GM19043 (cell line): Measurements from ENCODE around the gene SCUBE2.
A peak's percentile ranks its signal among the peaks of the same experiment; 100 is the strongest.

Experiments used
- ATAC-seq: cut with Tn5 transposase; IDR thresholded peaks from one replicate; pipeline ENCODE4 v1.9.1; 2021; ENCODE audit warnings: low read depth; ENCODE audit not compliant: unreplicated experiment

The SCUBE2 gene

DNA sequence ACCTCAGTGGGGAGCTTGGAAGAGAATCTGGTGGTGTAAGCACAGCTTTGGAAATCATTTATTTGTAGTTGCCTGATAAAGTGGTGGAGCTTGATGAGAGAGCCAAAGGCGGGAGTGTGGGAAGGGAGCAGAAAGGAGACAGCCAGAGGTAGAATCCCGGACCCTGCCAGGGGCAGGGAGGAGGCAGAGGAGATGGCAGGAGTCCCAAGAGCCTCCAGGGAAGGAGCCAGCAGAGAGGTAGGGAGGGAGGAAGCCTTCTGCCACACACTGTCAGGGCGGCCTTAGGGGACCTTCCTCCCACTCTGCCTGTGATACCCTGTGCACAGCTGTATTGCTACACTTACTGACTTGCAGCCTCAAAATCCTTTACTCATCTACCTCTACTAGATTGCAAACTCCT, 15.4 kb downstream of the SCUBE2 start:
- ATAC-seq: no peak

- ATAC-seq: no peak
Observed at GRCh38 chr11:9075556-9075955, 15.8 kb downstream of the SCUBE2 start.

DNA sequence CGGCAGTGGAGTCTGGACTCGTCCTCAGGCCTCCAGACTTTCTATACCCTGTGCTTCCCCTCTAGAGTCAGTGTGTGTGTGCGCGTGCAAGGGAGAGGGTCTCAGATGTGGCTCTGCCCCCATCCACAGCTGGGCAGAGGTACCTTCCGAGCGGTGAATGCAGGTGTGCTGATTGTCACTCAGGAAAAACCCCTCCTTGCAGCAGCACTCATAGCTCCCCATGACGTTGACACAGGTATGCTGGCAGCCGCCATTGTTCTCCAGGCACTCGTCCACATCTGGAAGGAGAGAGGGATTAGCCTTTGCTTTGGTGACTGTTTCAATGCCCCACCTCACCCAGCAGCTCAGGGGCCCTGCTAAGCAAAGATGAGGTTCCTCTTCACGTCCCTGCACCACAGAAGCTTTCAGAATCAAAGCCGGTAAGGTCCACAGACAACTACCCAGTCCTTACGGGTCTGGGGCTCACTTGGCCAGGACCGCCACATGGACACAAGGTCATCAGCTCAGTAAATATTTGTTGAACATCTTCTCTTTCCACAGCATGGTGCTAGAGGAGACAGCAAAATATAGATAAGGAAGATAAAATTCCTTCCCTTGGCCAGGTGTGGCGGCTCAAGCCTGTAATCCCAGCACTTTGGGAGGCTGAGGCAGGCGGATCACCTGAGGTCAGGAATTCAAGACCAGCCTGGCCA, 16.9 kb downstream of the SCUBE2 start:
- ATAC-seq: no peak

DNA sequence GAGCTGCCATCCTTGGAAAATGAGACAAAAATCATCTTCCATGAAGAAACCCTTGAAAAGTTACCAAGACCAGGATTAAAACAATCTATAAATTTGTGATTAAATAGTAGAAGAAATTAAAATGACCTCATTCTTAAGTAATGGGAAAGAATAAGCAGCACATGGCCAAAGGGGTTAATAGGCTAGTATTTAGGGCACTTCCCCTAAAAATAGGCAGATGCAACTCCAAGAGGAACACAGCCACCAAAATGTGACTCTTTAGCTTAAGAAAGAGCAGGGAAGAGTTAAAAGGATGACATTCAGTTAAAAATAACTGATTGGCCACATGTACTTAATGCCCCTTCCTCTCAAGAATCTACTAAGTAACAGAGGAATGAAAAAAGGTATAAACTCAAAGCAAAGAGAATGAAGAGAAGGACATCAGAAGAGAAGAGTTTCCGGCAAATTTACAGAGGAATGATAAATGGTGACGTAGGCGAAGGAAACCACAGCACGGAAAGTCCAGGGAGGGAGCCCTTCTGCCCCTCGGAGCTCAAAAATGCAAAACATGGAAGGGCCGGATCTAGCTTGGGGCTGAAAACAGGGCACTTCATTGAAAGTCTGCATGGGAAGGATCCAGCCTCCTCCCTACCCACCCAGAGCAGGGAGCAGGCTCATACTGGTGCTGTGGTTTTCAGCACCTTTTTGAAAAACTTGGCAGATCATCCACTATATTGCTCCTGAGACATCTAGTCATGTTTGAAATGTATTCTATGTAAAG, 17.8 kb downstream of the SCUBE2 start:
- no peak for ATAC-seq

DNA sequence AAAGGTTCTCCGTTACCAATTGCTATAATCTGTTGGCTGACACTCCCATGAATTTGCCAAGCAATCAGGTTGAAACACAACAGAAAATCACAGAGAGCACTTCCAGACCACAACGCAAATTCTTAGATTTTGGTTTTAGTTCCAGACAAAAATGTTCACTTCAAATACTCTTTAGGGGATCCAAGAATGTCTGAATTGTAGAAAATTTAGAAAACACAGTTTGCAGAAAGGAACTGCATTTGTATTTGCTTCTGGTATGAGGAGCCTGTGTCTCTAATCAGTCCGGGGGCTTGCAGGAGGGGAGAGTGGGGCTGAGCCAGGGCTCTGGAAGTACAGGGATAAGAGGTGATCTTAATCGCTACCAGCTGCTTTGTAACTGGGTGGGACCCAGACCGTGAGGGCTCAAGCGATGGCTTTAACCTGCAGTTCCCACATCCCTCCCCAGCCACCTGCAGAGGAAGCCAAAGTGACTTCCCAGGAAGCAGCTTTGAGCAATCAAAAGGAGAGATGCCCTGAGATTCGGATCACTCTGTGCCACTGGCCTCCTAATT, 18.7 kb downstream of the SCUBE2 start:
- ATAC-seq: no peak

DNA sequence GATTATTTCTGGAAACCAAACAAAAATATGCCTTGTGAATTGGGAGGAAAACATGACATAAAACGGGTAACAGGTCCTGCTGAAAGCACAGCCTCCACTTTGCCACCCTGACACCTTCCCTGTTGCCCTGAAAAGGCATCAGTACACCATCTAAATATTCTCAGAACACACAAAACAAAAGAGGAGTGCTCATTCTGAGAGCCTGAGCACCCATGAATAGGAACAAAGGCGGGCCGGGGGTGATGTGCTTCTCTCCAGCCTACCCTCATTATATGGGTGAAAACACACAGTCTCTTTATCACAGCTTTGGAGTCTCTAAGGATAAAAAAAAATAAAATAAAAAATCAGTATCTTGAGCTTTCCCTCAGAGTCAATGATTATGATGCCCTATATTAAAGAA, 19.7 kb downstream of the SCUBE2 start:
- no peak for ATAC-seq

GRCh38 chr11:9070749-9071491, 20.5 kb downstream of the SCUBE2 start:
- no peak for ATAC-seq

GRCh38 chr11:9069862-9070470, 21.4 kb downstream of the SCUBE2 start:
- ATAC-seq: no peak

GRCh38 chr11:9069256-9069655, 22.1 kb downstream of the SCUBE2 start:
- no peak for ATAC-seq

DNA sequence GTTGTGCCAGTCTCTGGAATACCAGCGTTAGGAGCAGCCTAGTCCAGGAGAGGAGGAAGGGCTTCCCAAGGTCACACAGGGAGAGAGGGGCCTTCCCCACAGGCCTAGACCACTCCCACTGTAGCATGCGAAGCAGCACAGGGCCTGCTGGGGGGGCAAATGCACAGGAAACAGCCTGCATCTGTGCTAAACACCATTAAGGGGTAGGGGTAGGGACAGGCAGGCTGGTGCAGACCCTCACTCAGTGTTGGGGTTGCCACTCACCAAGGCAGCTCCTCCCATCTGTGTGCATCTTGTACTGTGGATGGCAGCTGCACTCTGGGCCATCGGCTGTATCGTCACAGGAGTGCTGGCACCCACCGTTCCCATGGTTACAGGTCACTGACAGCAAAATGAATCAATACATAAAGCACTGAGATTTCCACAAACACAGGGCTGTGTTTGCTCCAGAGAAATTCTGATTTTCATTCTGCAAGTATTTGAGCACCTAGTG, 24.9 kb downstream of the SCUBE2 start:
- ATAC-seq: no peak

DNA sequence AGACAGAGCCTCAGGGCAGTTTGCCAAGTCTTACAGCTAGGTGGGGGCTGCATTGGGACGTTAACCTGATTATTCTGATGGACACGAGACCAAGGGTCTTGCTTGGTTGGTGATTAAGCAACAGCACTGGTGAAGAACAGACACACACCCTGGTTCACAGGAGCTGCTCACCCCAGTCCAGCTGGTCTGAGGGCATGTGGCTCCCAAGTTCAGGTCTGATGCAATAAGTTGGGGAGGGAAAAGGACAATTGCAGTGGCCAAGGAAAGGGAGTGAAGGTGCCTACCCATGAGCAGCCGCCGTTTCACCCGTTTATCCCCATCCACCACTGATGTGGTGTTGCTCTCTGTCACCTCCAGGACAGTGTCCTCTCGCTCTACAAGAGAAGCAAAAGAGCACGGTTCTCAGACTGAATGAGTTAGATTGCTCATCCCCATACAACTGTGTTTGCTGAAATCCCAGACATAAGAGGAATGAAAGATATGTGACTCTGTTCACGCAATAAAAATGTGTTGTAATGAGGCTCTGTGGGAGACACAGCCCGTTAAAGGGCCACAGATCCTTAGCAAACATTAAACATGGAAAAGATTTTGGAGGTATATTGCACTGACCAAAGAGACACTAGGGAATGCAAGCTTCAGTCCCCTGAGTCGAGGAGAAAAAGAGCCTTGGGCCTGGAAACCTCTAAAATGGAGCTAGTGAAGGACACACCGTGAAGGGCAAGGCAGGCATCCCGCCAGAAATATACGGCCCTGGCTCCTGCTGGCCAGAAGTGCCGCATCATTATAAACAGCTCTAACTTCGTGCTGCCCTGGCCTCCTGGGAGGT, 25.6 kb downstream of the SCUBE2 start:
- ATAC-seq: no peak

- ATAC-seq: no peak
Observed at GRCh38 chr11:9061807-9062206, 29.6 kb downstream of the SCUBE2 start.

GRCh38 chr11:9060700-9061111, 30.7 kb downstream of the SCUBE2 start:
- ATAC-seq: peak; percentile 98

GRCh38 chr11:9059406-9059805, 32.0 kb downstream of the SCUBE2 start:
- ATAC-seq: no peak

DNA sequence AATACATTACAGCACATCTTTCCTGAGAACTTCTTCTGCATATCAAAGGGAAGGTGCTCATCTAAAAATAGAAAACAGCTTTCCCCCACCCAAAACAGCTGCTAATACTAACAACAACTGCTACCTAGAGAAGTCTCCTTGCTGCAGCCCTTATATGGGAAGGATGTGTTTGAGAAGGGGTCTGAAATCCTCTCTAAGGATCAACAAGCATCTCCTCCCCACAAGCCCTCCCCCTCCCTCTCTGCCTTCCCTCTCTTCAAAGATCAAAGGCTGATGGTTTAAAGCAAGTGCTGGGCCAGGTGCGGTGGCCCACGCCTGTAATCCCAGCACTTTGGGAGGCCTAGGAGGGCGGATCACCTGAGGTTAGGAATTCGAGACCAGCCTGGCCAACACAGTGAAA, 33.5 kb downstream of the SCUBE2 start:
- ATAC-seq: no peak

DNA sequence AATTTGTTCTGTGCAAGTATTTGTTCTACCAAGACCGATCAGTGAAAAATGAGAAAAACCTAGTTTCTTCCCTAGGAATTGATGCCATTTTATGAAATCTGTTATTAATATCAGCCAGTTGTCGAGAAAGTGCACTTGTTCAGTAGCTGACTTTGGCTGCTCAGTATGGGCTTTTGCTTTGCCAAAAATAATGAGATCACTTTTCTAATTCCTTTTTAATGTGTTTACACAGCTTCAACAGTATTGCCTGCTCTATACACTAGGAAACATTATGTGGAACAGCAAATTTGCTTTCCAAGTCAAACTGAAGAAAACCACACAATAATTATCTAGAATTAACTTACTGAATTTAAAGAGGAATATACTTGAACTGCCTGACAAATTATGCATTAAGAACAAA, 34.4 kb downstream of the SCUBE2 start:
- no peak for ATAC-seq

GRCh38 chr11:9056467-9056866, 34.9 kb downstream of the SCUBE2 start:
- no peak for ATAC-seq

- no peak for ATAC-seq
Observed at GRCh38 chr11:9053316-9054035, 37.9 kb downstream of the SCUBE2 start.

DNA sequence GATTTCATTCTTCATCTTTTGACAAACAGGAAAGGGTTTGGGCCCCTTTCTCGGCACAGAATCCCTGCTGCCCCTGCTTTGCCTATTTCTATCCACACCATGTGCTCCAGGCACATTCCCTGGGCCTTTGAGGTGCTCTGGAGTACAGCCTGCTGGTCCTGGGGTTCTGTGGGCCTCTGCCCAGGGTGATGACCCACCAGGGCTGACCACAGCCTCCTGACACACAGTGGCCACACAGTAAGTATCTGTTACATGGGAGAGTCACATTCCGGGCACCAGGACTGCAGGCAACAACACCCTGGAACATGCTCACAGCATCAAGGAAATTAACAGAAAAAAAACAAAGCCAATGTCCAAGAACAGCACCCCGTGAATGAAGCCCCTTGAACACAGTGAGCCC, 39.1 kb downstream of the SCUBE2 start:
- ATAC-seq: no peak
